A549 (cell line): ENCODE measurements around the gene RPRM. TPM values are rescaled to one million over a fixed set of nuclear protein-coding genes. Genes with fewer than 3 reads are reported as not detected.

Source experiments
- ATAC-seq, 2 experiments: fragments of 200-7000 bp in 1 of 2; fragments of >200 bp in 1 of 2; cut with Nextera tagmentation in 1 of 2; cut with Tn5 transposase in 1 of 2; 3 replicates each; pipeline versions ENCODE4 v1.8.0 to v1.9.1; 2018 to 2020; ENCODE audit warnings: mild to moderate bottlenecking in 1 of 2, moderate library complexity in 1 of 2
- CTCF ChIA-PET: fragments of 300-600 bp; sonication (Branson Sonifier 250); formaldehyde crosslinking; extraction: SDS; loops from one replicate; lab custom pipeline; 2021; ENCODE audit warnings: antibody characterized with exemption, inconsistent platforms; lab: Yijun Ruan, JAX
- POLR2A ChIA-PET: fragments of 350-600 bp; formaldehyde crosslinking; extraction: SDS; loops from one replicate; lab custom pipeline; 2021; ENCODE audit warnings: antibody characterized with exemption, inconsistent platforms; lab: Yijun Ruan, JAX
- DNase-seq, 2 experiments: peaks; one replicate each; pipeline versions ENCODE4 v3.0.0 to v3.0.0-alpha.2; 2011 to 2016; ENCODE audit warnings: low read depth in 1 of 2, low spot score in 1 of 2
- FAIRE-seq: peaks from 2 replicates; lab custom pipeline; 2011; peaks lifted over from hg19 to GRCh38; lab: Jason Lieb, UNC
- H3K27ac ChIP-seq, 2 experiments: fragments of >200 bp; sonication (Bioruptor Twin); formaldehyde crosslinking; 3 replicates each; pipeline ENCODE4 v1.5.1; 2016 to 2017
- H3K4me1 ChIP-seq: fragments of >200 bp; sonication (Bioruptor Twin); formaldehyde crosslinking; 3 replicates; pipeline ENCODE4 v1.6.1; 2016
- H3K4me2 ChIP-seq: fragments of >200 bp; sonication (Bioruptor Twin); formaldehyde crosslinking; 3 replicates; pipeline ENCODE4 v1.6.1; 2016
- H3K4me3 ChIP-seq: fragments of >200 bp; sonication (Bioruptor Twin); formaldehyde crosslinking; 3 replicates; pipeline ENCODE4 v1.5.1; 2016
- H3K9me3 ChIP-seq: fragments of >200 bp; sonication (Bioruptor Twin); formaldehyde crosslinking; 3 replicates; pipeline ENCODE4 v1.6.1; 2016
- BHLHE40 ChIP-seq: IDR thresholded peaks from 2 replicates; pipeline ENCODE4 v1.6.1; 2012; ENCODE audit warnings: low read depth, low read length, inconsistent platforms
- MAFK ChIP-seq: fragments of 450-650 bp; IDR thresholded peaks from 2 replicates; pipeline ENCODE4 v1.6.1; 2014; ENCODE audit not compliant: partially characterized antibody
- WGBS: methylation state at CpG from one replicate; pipeline ENCODE4 v1.1.6; 2017; ENCODE audit errors: missing lambda C conversion rate; 5-methylcytosine and 5-hydroxymethylcytosine counted together
- polyA plus RNA-seq, 4 experiments: library from polyadenylated mRNA; depleted of rRNA in 3 of 4; stranded (reverse); fragments of >200 nt; fragmentation: RNase III in 1 of 4; extraction: RNeasy Plus Mini Kit Qiagen cat#74134 plus additional on column Dnase treatment in 1 of 4; gene quantifications; 2 replicates in 3 of 4; 3 replicates in 1 of 4; pipeline ENCODE4 v1.2.3, GENCODE V29; 2011 to 2017
- small RNA-seq, 6 experiments: library from RNA; depleted of rRNA; stranded (forward); fragments of <200 nt; gene quantifications; one replicate each; pipeline ENCODE3, GENCODE V24; 2012

RPRM gene
- polyA plus RNA-seq, 2 of the 4 experiments (the other 2 are of a cell fraction), result not detected

- FAIRE-seq, result no peak
- Histone ChIP-seq H3K4me3 (no peak overlapping the region), H3K27ac (no peak overlapping the region)
Observed at GRCh38 chr2:153431114-153431513, 47.4 kb downstream of the RPRM start.

More at GRCh38 chr2:153431114-153431513, 47.4 kb downstream of the RPRM start:
- no peak for DNase-seq
- H3K9me3 ChIP-seq, result no peaks in the 10 kb centered on the region
- no peak for TF ChIP-seq BHLHE40
- TF ChIP-seq MAFK, result peak; percentile 75
- TF ChIP-seq, all 56 proteins: peak for 1
- no peaks in the 10 kb centered on the region for H3K4me1 ChIP-seq
- ChIA-PET CTCF (no interaction called here), POLR2A (no interaction called here)
- WGBS, result 14% methylated on average over 1 of the region's 1 CpG
- no peak overlapping the region for H3K4me2 ChIP-seq
- ATAC-seq, result no peak

Small RNA genes within 50 kb of the gene (small RNA-seq; reads per million reads assigned to genes)
- 0 reads per million in 6 experiments for gene RF00275
